Activated CD4-positive, CD25-positive, alpha-beta regulatory T cell (primary cell): ENCODE data around the gene PEX7.
"Not testable (repeated sequence)": the region's sequence is repeated elsewhere in the genome, so short reads cannot be mapped to it uniquely, and the experiment has no call there.

Experiments
- DNase-seq, 4 experiments: peaks; one replicate each; lab custom pipeline; 2025; lab: John Stamatoyannopoulos, UW

The PEX7 gene

DNA sequence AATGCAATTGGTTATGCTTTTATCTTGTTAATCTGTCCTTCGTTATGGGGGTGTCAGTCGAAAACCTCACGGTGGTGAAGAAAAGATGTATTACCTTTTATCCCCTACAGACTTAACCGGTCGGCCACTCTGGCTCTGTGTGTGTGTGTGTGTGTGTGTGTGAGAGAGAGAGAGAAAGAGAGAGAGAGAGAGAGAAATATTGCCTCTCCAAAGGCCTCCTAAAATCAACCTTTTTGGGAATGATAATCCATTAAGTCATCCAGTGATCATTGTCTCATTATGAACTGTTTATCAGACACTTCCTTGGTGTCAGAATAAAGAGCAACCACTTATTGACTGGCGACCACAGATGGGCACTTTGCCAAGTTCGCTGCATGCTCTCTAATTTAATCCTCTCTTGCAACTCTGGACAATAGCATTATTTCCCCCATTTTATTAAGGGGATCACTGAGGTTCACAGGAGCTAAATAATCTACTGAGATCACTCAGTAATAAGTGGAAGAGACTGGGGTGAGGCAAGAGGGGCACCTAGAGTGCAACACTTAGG lies 130.4 kb downstream of the PEX7 start:
- DNase-seq: no peak

DNA sequence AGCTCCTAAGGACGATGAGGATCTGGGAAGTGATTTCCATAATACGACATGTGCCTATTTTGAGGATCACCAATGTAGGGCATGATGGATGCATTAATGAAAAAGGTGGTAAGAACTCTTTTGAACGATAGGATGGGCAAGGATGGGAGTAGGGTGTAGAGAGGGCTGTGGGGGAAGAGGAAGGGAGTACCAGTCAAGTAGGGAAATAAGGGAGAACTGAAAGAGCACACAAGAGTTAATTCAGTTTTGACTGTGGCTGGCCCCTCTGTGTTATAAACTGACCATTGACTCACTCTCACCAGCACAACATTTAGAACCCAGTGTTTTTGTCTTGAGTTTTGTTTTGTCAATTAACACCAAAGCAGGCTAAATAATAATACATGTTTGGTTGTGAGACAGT lies 132.7 kb downstream of the PEX7 start:
- no peak for DNase-seq

DNA sequence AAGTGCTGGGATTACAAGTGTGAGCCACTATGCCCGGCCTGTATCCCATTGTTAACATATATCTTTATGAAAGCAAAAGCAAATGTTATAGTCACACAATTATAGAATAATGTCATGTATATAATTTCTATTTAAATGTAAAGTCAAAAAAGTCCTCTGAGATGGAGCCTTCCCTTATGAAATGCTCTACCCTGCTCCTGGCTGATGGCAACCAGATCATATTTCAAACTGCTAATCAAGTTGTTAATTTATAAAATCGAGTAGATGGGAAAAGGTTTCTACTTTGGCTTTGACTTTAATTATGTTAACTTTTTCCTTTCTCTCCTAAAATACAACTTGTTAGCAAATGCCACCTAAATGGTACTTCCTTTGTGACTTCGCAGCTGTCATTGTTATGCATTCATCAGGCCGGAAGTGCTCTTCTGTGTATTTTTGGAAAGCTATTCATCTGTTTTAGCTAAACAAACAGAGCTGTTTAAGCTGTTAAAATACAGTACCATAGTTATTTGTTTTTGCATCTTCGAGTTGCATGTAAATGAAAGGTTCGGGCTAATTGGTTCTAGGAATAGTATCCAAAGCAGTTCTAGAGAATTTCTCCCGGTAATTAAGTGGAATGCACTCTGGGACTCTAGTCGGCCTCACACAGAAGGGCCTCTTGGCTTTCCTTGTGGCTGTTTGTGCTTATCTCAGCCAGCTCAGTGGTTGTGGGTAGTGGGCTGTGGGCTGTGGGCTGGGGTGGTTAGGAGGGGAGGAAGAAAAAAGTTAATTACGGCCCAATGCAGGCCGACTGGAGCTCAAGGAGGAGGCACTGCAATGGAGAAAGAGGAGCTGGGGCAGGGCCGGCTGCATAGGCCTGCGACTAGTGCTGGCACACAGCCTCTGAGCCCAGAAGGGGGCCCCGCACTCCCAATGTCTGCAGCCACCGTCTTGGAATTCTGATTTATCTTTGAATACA lies 134.5 kb downstream of the PEX7 start:
- no peak for DNase-seq

DNA sequence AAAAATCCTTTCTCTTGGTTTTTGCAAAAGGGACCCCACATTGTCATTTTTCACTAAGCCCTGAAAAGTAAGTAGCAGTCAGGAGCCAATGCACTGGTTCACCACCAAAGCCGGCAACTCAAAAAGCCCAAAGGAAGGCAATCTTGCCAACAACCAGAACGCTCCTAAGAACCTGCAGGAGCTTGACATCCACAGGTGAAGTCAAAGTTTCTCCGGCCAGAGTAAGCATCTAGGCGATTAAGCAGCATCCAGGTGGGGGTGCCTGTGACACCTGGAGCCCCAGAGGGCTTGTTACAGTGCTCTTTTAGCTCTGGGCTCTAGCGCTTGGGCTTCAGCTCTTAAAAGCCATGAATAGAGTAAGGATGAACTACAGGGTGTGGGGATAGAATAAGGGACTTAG lies 135.8 kb downstream of the PEX7 start:
- DNase-seq: no peak

DNA sequence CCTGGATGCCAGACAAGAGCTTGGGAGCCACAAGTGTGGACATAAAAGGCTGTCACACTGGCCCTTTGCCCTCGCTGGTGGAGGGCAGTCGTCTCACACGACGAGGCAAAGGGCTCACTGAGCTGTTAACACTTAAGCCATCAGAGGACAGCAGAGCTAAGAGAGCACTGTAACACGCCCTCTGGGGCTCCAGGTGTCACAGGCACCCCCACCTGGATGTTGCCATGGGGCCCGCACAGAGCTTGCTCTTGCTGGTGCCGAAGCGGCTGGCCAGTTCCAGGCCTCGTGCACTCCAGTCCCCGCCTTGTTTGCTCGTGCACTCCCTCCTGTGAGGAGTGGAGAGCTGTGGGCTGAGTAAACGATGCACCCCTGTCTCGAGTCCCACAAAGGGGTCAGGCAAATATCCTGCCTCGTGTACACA lies 137.1 kb downstream of the PEX7 start:
- no peak for DNase-seq

DNA sequence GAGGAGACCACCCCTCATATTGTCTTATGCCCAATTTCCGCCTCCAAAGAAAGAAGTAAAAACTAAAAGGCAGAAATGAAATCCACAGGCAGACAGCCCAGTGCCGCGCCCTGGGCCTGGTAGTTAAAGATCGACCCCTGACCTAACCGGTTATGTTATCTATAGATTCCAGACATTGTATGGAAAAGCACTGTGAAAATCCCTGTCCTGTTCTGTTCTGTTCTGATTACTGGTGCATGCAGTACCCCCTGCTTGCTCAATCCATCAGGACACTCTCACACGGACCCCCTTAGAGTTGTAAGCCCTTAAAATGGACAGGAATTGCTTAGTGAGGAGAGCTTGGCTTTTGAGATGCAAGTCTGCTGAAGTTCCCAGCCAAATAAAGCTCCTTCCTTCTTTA lies 137.5 kb downstream of the PEX7 start:
- DNase-seq: not testable (repeated sequence)

DNA sequence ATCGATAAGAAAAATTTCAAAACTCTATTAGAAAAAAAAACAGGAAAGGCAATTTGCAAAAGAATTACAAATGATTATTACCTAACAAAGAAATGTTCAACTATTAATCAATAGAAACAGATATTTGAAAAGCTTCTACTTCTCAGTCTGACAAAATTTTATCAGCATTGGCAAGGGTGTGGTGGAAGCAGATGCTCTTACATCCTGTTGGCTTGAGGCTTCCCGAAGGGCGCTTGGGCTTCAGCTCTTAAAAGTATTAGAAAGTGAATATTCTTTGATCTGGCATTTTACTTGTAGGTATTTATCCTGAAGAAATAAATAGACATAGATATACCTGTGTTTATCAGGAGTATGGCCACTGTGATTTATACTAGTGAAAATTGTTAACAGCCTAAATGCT lies 138.4 kb downstream of the PEX7 start:
- DNase-seq: no peak

DNA sequence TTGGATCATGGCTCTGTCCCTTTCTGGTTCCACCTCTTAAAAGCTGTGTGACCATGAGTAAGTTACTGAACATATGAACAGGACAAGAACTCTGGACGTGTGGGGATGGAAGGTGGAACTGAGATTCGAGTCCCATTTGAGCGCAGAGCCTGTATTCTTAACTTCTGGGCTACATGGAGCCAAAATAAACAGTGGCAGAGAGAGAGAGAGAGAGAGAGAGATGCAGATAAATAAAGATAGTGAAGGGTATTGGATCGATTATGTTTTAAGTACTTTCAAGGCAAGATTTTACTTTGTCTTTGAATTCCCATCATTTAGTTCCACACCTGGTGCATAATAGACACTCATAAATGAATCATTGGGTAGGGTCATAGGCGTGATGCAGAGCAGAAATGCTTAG lies 139.5 kb downstream of the PEX7 start:
- DNase-seq: no peak

DNA sequence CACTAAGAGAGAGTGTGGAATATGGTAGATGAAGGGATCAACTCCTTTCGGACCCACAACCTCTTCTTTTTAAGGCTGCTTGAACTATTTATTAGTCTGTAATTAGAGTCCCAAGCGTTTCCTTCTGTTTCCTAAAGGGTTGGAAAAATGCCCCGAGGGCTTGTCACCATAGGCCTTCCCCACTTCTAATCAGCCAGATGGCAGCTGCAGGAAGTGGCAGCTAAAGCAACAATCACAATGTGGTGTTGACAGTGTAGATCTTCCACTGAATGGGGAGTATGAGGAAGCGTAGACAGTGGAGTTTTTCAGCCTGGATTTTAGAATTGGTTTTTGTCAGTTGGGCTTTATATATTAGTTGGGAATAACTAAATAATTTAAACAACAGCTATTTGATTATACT lies 140.3 kb downstream of the PEX7 start:
- DNase-seq: no peak

DNA sequence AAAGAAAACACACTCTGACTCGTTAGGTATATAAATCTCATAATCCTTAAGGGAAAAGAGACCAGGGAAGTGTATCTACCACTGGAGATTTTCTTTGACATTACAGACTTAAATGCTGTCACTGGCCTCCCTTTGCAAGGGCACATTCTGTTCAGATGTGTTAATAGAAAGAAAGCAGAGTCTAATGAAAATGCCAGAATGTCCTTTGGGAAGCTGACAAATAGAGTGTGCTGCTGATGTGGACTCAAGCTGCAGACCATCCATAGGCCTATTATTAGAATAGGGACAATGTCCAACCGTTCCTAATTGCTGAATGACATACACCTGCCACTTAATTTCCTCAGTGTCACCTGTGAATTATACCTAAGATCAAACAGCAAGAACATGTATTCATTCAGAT lies 140.9 kb downstream of the PEX7 start:
- no peak for DNase-seq
